Psoas muscle (tissue), 8 donors: ENCODE results near the gene GPR37L1. TPM values are rescaled to one million over a fixed set of nuclear protein-coding genes. Genes with fewer than 3 reads are reported as not detected.

Source experiments
- ATAC-seq, 4 donors: fragments of 200-7000 bp; cut with Tn5 transposase; one replicate each; pipeline ENCODE4 v1.9.1; 2020; ENCODE audit warnings: moderate library complexity in 3 of 4, mild to moderate bottlenecking in 2 of 4
- DNase-seq, 2 donors: peaks; one replicate each; pipeline ENCODE4 v3.0.0-alpha.2; 2020
- H3K27ac ChIP-seq: fragments of 200-600 bp; one replicate; pipeline ENCODE4 v1.8.0; 2022
- H3K27me3 ChIP-seq, 3 donors: fragments of 200-600 bp in 1 of 3; one replicate each; pipeline versions ENCODE4 v1.6.1 to v1.8.0; 2013 to 2022; ENCODE audit warnings: low read length in 2 of 3, mild to moderate bottlenecking in 2 of 3, moderate library complexity in 1 of 3; ENCODE audit not compliant: insufficient read depth in 3 of 3
- H3K36me3 ChIP-seq, 2 donors: fragments of 200-600 bp in 1 of 2; one replicate each; pipeline versions ENCODE4 v1.6.1 to v1.8.0; 2013 to 2022; ENCODE audit warnings: low read depth in 1 of 2, mild to moderate bottlenecking in 1 of 2, moderate library complexity in 1 of 2; ENCODE audit not compliant: insufficient read depth in 1 of 2
- H3K4me1 ChIP-seq: fragments of 200-600 bp; one replicate; pipeline ENCODE4 v1.8.0; 2022
- H3K4me3 ChIP-seq: fragments of 200-600 bp; one replicate; pipeline ENCODE4 v1.8.0; 2022; ENCODE audit warnings: mild to moderate bottlenecking
- H3K9me3 ChIP-seq: fragments of 200-600 bp; one replicate; pipeline ENCODE4 v1.8.0; 2022
- WGBS, 3 donors: extraction: QIAGEN DNeasy Blood & Tissue Kit; methylation state at CpG; one replicate each; pipeline versions ENCODE4 v1.1.6 to v1.1.7; 2013; 5-methylcytosine and 5-hydroxymethylcytosine counted together
- intact Hi-C, 2 donors: fragments of 100-400 bp; cut with DNase I; formaldehyde crosslinking; loops; one replicate each; pipeline versions ENCODE4 v1.11.0 to v1.14.2; 2022
- polyA plus RNA-seq, 3 donors: library from polyadenylated mRNA; stranded (reverse); fragments of 200-250 nt; gene quantifications; one replicate each; pipeline ENCODE4 v1.2.3, GENCODE V29; 2013
- total RNA-seq, 4 donors: library from RNA; stranded (reverse); fragmentation: NEBNext Ultra II Directional in 2 of 4; extraction: Animal tissue kit (Norgen Biotek cat#: 25700) in 2 of 4; gene quantifications; one replicate each; pipeline versions ENCODE4 v1.2.1 to v1.2.4, GENCODE V29; 2021 to 2023
- TF ChIP-seq, protein P1 (sequence below): fragments of 200-600 bp; IDR thresholded peaks from one replicate; pipeline ENCODE4 v1.8.0; 2022; ENCODE audit warnings: antibody characterized with exemption
- donor health status: healthy with polysubstance abuse.
- donor health status: DM: no; HTN: no; CAD: no; lungs with moderate emphysema.
- donor health status: Bipolar disorder and iron deficiency.
- donor health status: healthy.
- donor health status: DM: yes; HTN: yes; CAD: no.
- donor health status: DM: no; HTN: no; CAD: no.
- donor health status: DM: no; HTN: no; CAD: no.
- donor health status: DM: yes; HTN: yes; CAD: no.

Gene GPR37L1
- total and polyA plus RNA-seq, 7 donors: 0.01 TPM; not detected in 4

DNA sequence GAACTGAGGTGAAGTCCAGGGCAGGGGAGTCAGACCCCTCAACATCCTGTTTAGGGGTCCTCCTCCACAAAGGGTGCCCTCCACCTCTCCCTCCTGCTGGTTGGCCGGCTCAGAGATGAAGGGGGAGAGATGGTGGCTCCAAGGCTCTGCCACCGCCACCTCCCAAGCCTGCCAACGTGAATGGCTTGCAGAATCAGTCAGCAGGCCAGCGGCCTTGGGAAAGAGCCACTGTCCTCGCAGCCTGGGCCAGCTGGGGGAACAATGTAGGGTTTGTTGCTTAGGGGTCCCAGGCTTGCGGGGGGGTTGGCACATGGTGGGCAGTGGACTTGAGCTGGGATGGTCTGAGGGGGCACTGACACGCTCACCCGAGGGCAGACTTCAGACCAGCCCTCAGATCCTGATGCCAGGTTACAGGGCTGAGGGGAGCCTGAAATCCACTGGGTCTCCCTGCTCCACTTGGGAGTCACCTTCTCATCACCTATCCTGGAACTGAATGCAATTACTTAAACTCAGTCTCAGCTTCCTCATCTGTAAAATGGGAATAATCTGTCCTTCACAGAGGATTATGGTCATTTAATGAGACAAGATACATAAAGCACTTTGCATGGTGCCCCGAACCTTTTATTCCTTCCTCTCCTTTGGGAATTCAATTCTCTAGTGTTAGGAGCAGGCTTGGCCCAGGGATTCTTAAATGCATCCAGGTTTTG, 8.3 kb downstream of the GPR37L1 start:
- TF ChIP-seq, protein P1, sequence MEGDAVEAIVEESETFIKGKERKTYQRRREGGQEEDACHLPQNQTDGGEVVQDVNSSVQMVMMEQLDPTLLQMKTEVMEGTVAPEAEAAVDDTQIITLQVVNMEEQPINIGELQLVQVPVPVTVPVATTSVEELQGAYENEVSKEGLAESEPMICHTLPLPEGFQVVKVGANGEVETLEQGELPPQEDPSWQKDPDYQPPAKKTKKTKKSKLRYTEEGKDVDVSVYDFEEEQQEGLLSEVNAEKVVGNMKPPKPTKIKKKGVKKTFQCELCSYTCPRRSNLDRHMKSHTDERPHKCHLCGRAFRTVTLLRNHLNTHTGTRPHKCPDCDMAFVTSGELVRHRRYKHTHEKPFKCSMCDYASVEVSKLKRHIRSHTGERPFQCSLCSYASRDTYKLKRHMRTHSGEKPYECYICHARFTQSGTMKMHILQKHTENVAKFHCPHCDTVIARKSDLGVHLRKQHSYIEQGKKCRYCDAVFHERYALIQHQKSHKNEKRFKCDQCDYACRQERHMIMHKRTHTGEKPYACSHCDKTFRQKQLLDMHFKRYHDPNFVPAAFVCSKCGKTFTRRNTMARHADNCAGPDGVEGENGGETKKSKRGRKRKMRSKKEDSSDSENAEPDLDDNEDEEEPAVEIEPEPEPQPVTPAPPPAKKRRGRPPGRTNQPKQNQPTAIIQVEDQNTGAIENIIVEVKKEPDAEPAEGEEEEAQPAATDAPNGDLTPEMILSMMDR: no peak
- no peaks in the 10 kb centered on the region for H3K27me3 ChIP-seq
- no peak overlapping the region for H3K27ac ChIP-seq
- H3K4me1 ChIP-seq: peaks cover 13% of the 10 kb centered on the region
- intact Hi-C loops: loop anchor here in 1 of 2 donors (10.0 kb wide), 1 partner anchor 236 kb away; no protein-coding TSS in a partner anchor
- peaks cover 0 to 26% of the 10 kb centered on the region in 2 donors for H3K36me3 ChIP-seq
- H3K4me3 ChIP-seq: no peak overlapping the region
- DNase-seq (no peak), ATAC-seq (no peak)
- no peaks in the 10 kb centered on the region for H3K9me3 ChIP-seq
- WGBS, 3 donors: 25 to 56% (median 33%) methylated on average over 9 of the region's 9 CpGs

- H3K4me1 ChIP-seq: peaks cover 13% of the 10 kb centered on the region
- TF ChIP-seq, protein P1: no peak
- WGBS, 3 donors: 26 to 49% (median 47%) methylated on average over 12 of the region's 12 CpGs
- H3K27me3 ChIP-seq: no peaks in the 10 kb centered on the region
- DNase-seq: peak; percentile 68 to 87
- H3K9me3 ChIP-seq: no peaks in the 10 kb centered on the region
- intact Hi-C loops: loop anchor here in 1 of 2 donors (10.0 kb wide), 1 partner anchor 237 kb away; no protein-coding TSS in a partner anchor
- H3K4me3 ChIP-seq: peak overlapping the region; percentile 38
- peak; percentile 59 to 82 (median 76) for ATAC-seq
- peaks cover 0 to 38% of the 10 kb centered on the region in 2 donors for H3K36me3 ChIP-seq
- peak overlapping the region; percentile 61 for H3K27ac ChIP-seq
Measured at GRCh38 chr1:202131956-202132821, 9.5 kb downstream of the GPR37L1 start.

DNA sequence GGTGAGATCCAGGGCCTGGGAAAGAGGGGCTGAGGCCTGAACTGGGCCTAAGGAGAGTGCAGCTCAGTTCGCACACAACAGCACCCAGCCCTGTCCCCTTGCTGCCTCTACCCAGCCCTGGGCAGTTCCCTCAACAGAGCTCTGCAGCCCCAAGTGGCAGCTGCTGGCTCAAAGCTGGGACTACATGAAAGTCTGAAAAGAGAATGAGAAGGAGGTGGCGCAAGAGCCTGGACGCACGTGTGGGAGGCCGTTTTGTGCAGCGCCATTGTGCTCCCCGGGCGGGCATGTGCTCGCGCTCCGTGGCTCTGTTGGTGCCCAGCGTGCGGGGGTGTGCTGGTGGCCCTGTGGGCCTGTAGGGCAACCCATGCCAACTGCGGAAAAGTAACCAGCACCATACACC, 10.3 kb downstream of the GPR37L1 start:
- no peaks in the 10 kb centered on the region for H3K27me3 ChIP-seq
- intact Hi-C loops: loop anchor here in 1 of 2 donors (10.0 kb wide), 1 partner anchor 238 kb away; no protein-coding TSS in a partner anchor
- H3K27ac ChIP-seq: peak overlapping the region; percentile 61
- ATAC-seq (peak; percentile 25 to 41 (median 28)), DNase-seq (peak; percentile 49 to 71)
- peak overlapping the region; percentile 38 for H3K4me3 ChIP-seq
- TF ChIP-seq, protein P1: no peak
- peaks cover 13% of the 10 kb centered on the region for H3K4me1 ChIP-seq
- 58 to 88% (median 72%) methylated on average over 12 to 14 of the region's 14 CpGs for WGBS, 3 donors
- H3K36me3 ChIP-seq: peaks cover 0 to 46% of the 10 kb centered on the region in 2 donors
- H3K9me3 ChIP-seq: no peaks in the 10 kb centered on the region

- Histone ChIP-seq H3K9me3 (no peaks in the 10 kb centered on the region), H3K36me3 (peaks cover 0 to 50% of the 10 kb centered on the region in 2 donors), H3K4me3 (no peak overlapping the region), H3K27ac (no peak overlapping the region), H3K27me3 (no peaks in the 10 kb centered on the region), H3K4me1 (peaks cover 13% of the 10 kb centered on the region)
- 78 to 82% (median 79%) methylated on average over 8 of the region's 8 CpGs for WGBS, 3 donors
- intact Hi-C loops: loop anchor here in 1 of 2 donors (10.0 kb wide), 1 partner anchor 239 kb away; no protein-coding TSS in a partner anchor
- ATAC-seq (no peak), DNase-seq (no peak)
- TF ChIP-seq, protein P1: no peak
Measured at GRCh38 chr1:202133496-202133895, 10.8 kb downstream of the GPR37L1 start.
